ENCODE results near the gene GCM1. TPM values are rescaled to one million over a fixed set of nuclear protein-coding genes. Genes with fewer than 3 reads are reported as not detected.

Gene GCM1
- polyA plus RNA-seq, 1 donor from 2014 or later: not detected

- H3K27me3 ChIP-seq (ENCODE audit: insufficient read depth, low read depth, low read length): no peaks in the 10 kb centered on the region
- no peak overlapping the region for H3K27ac ChIP-seq (ENCODE audit: low read length)
- no peak overlapping the region for H3K4me3 ChIP-seq (ENCODE audit: low read length)
- H3K79me2 ChIP-seq (replicated peaks; ENCODE audit: insufficient read depth, low read length): no peaks in the 10 kb centered on the region
- H3K36me3 ChIP-seq (ENCODE audit: insufficient read depth, low read length): peaks cover 10% of the 10 kb centered on the region
- H3K9me3 ChIP-seq (ENCODE audit: low read length): no peaks in the 10 kb centered on the region
- H3F3A ChIP-seq (ENCODE audit: insufficient read depth, low read length, poor library complexity, severe bottlenecking): no peaks in the 10 kb centered on the region
- H4K20me1 ChIP-seq (ENCODE audit: insufficient read depth): no peaks in the 10 kb centered on the region
- TF ChIP-seq EZH2 (IDR thresholded peaks at IDR 0.05; ENCODE audit: borderline replicate concordance, insufficient read depth, low read length, poor library complexity, severe bottlenecking): no peak
- TF ChIP-seq MXI1 (conservative IDR thresholded peaks at IDR 0.05; ENCODE audit: poor library complexity, severe bottlenecking): no peak
- TF ChIP-seq POLR2AphosphoS5 (IDR thresholded peaks at IDR 0.05): no peak
- TF ChIP-seq EP300 (conservative IDR thresholded peaks at IDR 0.05; ENCODE audit: poor library complexity, severe bottlenecking): no peak
- no peak for TF ChIP-seq REST (IDR thresholded peaks at IDR 0.05; ENCODE audit: borderline replicate concordance)
- no peak for TF ChIP-seq SMC3 (conservative IDR thresholded peaks at IDR 0.05; ENCODE audit: poor library complexity)
- TF ChIP-seq RAD21 (conservative IDR thresholded peaks at IDR 0.05): no peak
- TF ChIP-seq TAF1 (IDR thresholded peaks at IDR 0.05; ENCODE audit: low read depth): no peak
- TF ChIP-seq, protein P1, sequence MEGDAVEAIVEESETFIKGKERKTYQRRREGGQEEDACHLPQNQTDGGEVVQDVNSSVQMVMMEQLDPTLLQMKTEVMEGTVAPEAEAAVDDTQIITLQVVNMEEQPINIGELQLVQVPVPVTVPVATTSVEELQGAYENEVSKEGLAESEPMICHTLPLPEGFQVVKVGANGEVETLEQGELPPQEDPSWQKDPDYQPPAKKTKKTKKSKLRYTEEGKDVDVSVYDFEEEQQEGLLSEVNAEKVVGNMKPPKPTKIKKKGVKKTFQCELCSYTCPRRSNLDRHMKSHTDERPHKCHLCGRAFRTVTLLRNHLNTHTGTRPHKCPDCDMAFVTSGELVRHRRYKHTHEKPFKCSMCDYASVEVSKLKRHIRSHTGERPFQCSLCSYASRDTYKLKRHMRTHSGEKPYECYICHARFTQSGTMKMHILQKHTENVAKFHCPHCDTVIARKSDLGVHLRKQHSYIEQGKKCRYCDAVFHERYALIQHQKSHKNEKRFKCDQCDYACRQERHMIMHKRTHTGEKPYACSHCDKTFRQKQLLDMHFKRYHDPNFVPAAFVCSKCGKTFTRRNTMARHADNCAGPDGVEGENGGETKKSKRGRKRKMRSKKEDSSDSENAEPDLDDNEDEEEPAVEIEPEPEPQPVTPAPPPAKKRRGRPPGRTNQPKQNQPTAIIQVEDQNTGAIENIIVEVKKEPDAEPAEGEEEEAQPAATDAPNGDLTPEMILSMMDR (IDR thresholded peaks at IDR 0.05; ENCODE audit: poor library complexity, severe bottlenecking): no peak
- no peak overlapping the region for H2AFZ ChIP-seq (ENCODE audit: low read depth, low read length)
- H3K9ac ChIP-seq (ENCODE audit: low read length): no peak overlapping the region
- H3K4me2 ChIP-seq (ENCODE audit: low read length): no peak overlapping the region
- H3K9me2 ChIP-seq (ENCODE audit: insufficient read depth, low read length): no peaks in the 10 kb centered on the region
These were observed 47.6 kb downstream of the GCM1 start for GRCh38 chr6:53101006-53101405.

DNA sequence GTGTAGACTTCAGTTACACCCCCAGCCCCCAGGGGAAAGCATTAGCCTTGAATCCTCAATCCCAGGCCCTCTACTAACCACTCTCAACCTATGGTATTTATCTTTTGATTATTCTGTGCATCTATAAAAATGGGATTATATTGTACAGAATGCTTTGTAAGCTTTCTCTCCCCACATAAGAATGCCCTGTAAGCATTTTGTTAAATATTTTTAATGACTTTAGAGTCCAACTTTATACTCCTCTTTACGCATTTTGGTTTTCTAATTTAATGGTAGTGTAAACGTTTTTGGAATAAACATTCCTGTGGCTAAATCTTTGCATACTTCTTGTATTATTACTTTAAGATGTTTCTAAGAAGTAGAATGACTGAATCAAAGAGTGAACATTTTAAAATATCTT is 48.1 kb downstream of the GCM1 start:
- TF ChIP-seq REST (IDR thresholded peaks at IDR 0.05; ENCODE audit: borderline replicate concordance) (no peak), EZH2 (IDR thresholded peaks at IDR 0.05; ENCODE audit: borderline replicate concordance, insufficient read depth, low read length, poor library complexity, severe bottlenecking) (no peak), POLR2AphosphoS5 (IDR thresholded peaks at IDR 0.05) (no peak), RAD21 (conservative IDR thresholded peaks at IDR 0.05) (no peak), SMC3 (conservative IDR thresholded peaks at IDR 0.05; ENCODE audit: poor library complexity) (no peak), EP300 (conservative IDR thresholded peaks at IDR 0.05; ENCODE audit: poor library complexity, severe bottlenecking) (no peak), MXI1 (conservative IDR thresholded peaks at IDR 0.05; ENCODE audit: poor library complexity, severe bottlenecking) (no peak), TAF1 (IDR thresholded peaks at IDR 0.05; ENCODE audit: low read depth) (no peak)
- TF ChIP-seq, protein P1 (IDR thresholded peaks at IDR 0.05; ENCODE audit: poor library complexity, severe bottlenecking): no peak
- no peak overlapping the region for H2AFZ ChIP-seq (ENCODE audit: low read depth, low read length)
- H3K4me3 ChIP-seq (ENCODE audit: low read length): no peak overlapping the region
- H3K9me2 ChIP-seq (ENCODE audit: insufficient read depth, low read length): no peaks in the 10 kb centered on the region
- H3K9me3 ChIP-seq (ENCODE audit: low read length): no peaks in the 10 kb centered on the region
- no peaks in the 10 kb centered on the region for H3K27me3 ChIP-seq (ENCODE audit: insufficient read depth, low read depth, low read length)
- no peaks in the 10 kb centered on the region for H3K79me2 ChIP-seq (replicated peaks; ENCODE audit: insufficient read depth, low read length)
- no peaks in the 10 kb centered on the region for H4K20me1 ChIP-seq (ENCODE audit: insufficient read depth)
- peaks cover 10% of the 10 kb centered on the region for H3K36me3 ChIP-seq (ENCODE audit: insufficient read depth, low read length)
- no peaks in the 10 kb centered on the region for H3F3A ChIP-seq (ENCODE audit: insufficient read depth, low read length, poor library complexity, severe bottlenecking)
- H3K27ac ChIP-seq (ENCODE audit: low read length): no peak overlapping the region
- H3K9ac ChIP-seq (ENCODE audit: low read length): no peak overlapping the region
- H3K4me2 ChIP-seq (ENCODE audit: low read length): no peak overlapping the region
